ENCODE data around the gene SLC12A1.

SLC12A1 gene

GRCh38 chr15:48330105-48330785 lies 124.1 kb downstream of the SLC12A1 start:
- DNase-seq (ENCODE audit: low read depth): no peak
- peak overlapping the region; percentile 99 for H3K4me3 ChIP-seq (ENCODE audit: low read depth, low read length)
- TF ChIP-seq CTCF (IDR thresholded peaks at IDR 0.05; ENCODE audit: low read depth, low read length, missing control alignments): no peak

GRCh38 chr15:48330855-48331795 lies 125.0 kb downstream of the SLC12A1 start, which contains the start of gene DUT:
Gene DUT, plus strand, starts transcription at chr15:48331429. Its CDS starts 87 bp downstream, at chr15:48331516.
- no peak for TF ChIP-seq CTCF (IDR thresholded peaks at IDR 0.05; ENCODE audit: low read depth, low read length, missing control alignments)
- peak; percentile 47 for DNase-seq (ENCODE audit: low read depth)
- H3K4me3 ChIP-seq (ENCODE audit: low read depth, low read length): peak within 1 kb of the TSS; percentile 99

- H3K4me3 ChIP-seq (ENCODE audit: low read depth, low read length): peak overlapping the region; percentile 99
- peak; percentile 22 for DNase-seq (ENCODE audit: low read depth)
- no peak for TF ChIP-seq CTCF (IDR thresholded peaks at IDR 0.05; ENCODE audit: low read depth, low read length, missing control alignments)
These were observed 125.9 kb downstream of the SLC12A1 start for GRCh38 chr15:48331796-48332641.

DNA sequence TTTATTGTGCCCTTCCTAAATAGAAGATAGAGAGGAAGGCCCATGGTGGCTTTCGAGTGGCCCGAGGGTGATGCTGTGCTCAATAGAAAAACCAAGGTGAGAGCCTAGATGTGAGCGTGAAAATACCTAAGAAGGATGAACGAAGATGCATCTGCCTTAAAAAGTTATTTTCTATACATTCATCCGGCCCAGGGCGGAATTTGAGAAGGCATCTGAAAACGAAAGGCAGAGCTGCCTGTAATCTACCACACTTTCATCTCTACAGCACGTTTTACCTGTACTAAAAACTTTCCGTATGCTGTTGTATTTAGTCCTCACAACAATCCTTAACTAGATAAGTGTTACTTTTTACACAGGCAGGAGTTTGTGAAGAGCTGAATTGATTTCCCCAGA lies 126.5 kb downstream of the SLC12A1 start:
- no peak for DNase-seq (ENCODE audit: low read depth)
- no peak for TF ChIP-seq CTCF (IDR thresholded peaks at IDR 0.05; ENCODE audit: low read depth, low read length, missing control alignments)
- H3K4me3 ChIP-seq (ENCODE audit: low read depth, low read length): peak overlapping the region; percentile 99

- H3K4me3 ChIP-seq (ENCODE audit: low read depth, low read length): peak overlapping the region; percentile 99; the same call in 1 of the 2 replicates
- no peak for TF ChIP-seq CTCF (IDR thresholded peaks at IDR 0.05; ENCODE audit: low read depth, low read length, missing control alignments)
- DNase-seq (ENCODE audit: low read depth): no peak
These were observed 127.4 kb downstream of the SLC12A1 start for GRCh38 chr15:48333540-48333939.

- no peak overlapping the region for H3K4me3 ChIP-seq (ENCODE audit: low read depth, low read length)
- TF ChIP-seq CTCF (IDR thresholded peaks at IDR 0.05; ENCODE audit: low read depth, low read length, missing control alignments): no peak
- no peak for DNase-seq (ENCODE audit: low read depth)
These were observed 128.2 kb downstream of the SLC12A1 start for GRCh38 chr15:48334260-48334659.
